K562 (cell line): ENCODE measurements around the gene RAB1B. TPM values are rescaled to one million over a fixed set of nuclear protein-coding genes. Genes with fewer than 3 reads are reported as not detected.

ENCODE experiments used
- ATAC-seq: fragments of 200-7000 bp; cut with Tn5 transposase; 3 replicates; pipeline ENCODE4 v1.9.1; 2020; ENCODE audit warnings: moderate library complexity
- BruUV-seq: library from RNA; stranded (reverse); fragments of 400-500 nt; replicated peaks from 2 replicates; lab custom pipeline; 2021; lab: Mats Ljungman, UMichigan
- CTCF ChIA-PET: fragments of 300-600 bp; formaldehyde crosslinking; extraction: SDS; loops from one replicate; lab custom pipeline; 2021; ENCODE audit warnings: low intra/inter-chr PET ratio; lab: Yijun Ruan, JAX
- POLR2A ChIA-PET: fragments of 300-600, 350-650 bp; sonication (Branson Sonifier 250); formaldehyde crosslinking; extraction: SDS; loops from one replicate; lab custom pipeline; 2021; ENCODE audit warnings: antibody characterized with exemption, inconsistent platforms; lab: Yijun Ruan, JAX
- DNase-seq, 4 experiments: peaks; one replicate each; pipeline versions ENCODE4 v3.0.0 to v3.0.0-alpha.2; 2011 to 2018; ENCODE audit warnings: low spot score in 3 of 4, mixed read lengths in 3 of 4; ENCODE audit errors: extremely low read depth in 1 of 4
- FAIRE-seq: peaks from 2 replicates; lab custom pipeline; 2011; peaks lifted over from hg19 to GRCh38; lab: Jason Lieb, UNC
- H2AFZ ChIP-seq: 2 replicates; pipeline ENCODE4 v1.6.0; 2011; ENCODE audit warnings: low read depth, low read length, control low read depth, inconsistent platforms
- H3K27ac ChIP-seq: fragments of 200-600 bp; 3 replicates; pipeline ENCODE4 v1.8.0; 2011; ENCODE audit warnings: low read depth, mild to moderate bottlenecking, control low read depth, inconsistent platforms, low read length, moderate library complexity, mixed read lengths; ENCODE audit errors: extremely low read depth
- H3K27me3 ChIP-seq, 2 experiments: fragments of 300-600 bp in 1 of 2; 2 replicates in 1 of 2; 3 replicates in 1 of 2; pipeline versions ENCODE4 v1.6.0 to v1.8.0; 2011; ENCODE audit warnings: inconsistent platforms in 2 of 2, low read length in 2 of 2, mild to moderate bottlenecking in 1 of 2, mixed read lengths in 1 of 2, moderate library complexity in 1 of 2; ENCODE audit not compliant: control insufficient read depth in 2 of 2, insufficient read depth in 2 of 2
- H3K36me3 ChIP-seq: fragments of 300-600 bp; 3 replicates; pipeline ENCODE4 v1.8.0; 2011; ENCODE audit warnings: mild to moderate bottlenecking, low read length, inconsistent platforms; ENCODE audit not compliant: control insufficient read depth, insufficient read depth
- H3K4me1 ChIP-seq, 2 experiments: fragments of 200-600 bp in 1 of 2; replicated peaks in 1 of 2; 2 replicates in 1 of 2; 3 replicates in 1 of 2; pipeline versions ENCODE4 v1.5.1 to v1.8.0; 2011; ENCODE audit warnings: inconsistent platforms in 2 of 2, low read length in 2 of 2, mild to moderate bottlenecking in 1 of 2, mixed read lengths in 1 of 2, moderate library complexity in 1 of 2; ENCODE audit not compliant: control insufficient read depth in 2 of 2, insufficient read depth in 2 of 2
- H3K4me2 ChIP-seq: 2 replicates; pipeline ENCODE4 v1.6.1; 2011; ENCODE audit warnings: low read length, control low read depth, inconsistent platforms, mixed read lengths; ENCODE audit not compliant: insufficient read depth
- H3K4me3 ChIP-seq: fragments of 200-600 bp; sonication (generic), shearing (Covaris generic); 2 replicates; pipeline ENCODE4 v1.5.1; 2016; ENCODE audit warnings: control low read depth, inconsistent platforms
- H3K79me2 ChIP-seq: fragments of 200-600 bp; 3 replicates; pipeline ENCODE4 v1.8.0; 2011; ENCODE audit warnings: low read length, inconsistent platforms; ENCODE audit not compliant: control insufficient read depth, insufficient read depth
- H3K9ac ChIP-seq, 2 experiments: 2 replicates each; pipeline versions ENCODE4 v1.6.0 to v1.6.1; 2011; ENCODE audit warnings: low read depth in 2 of 2, low read length in 2 of 2, control low read depth in 1 of 2, inconsistent platforms in 1 of 2, mild to moderate bottlenecking in 1 of 2, mixed read lengths in 1 of 2; ENCODE audit not compliant: insufficient read depth in 1 of 2
- H3K9me1 ChIP-seq: one replicate; pipeline ENCODE4 v1.6.0; 2011; ENCODE audit warnings: inconsistent platforms, mild to moderate bottlenecking, low read length, moderate library complexity; ENCODE audit not compliant: control insufficient read depth, insufficient read depth
- H3K9me3 ChIP-seq: replicated peaks from 2 replicates; pipeline ENCODE4 v1.5.1; 2011; ENCODE audit warnings: low read depth, low read length, inconsistent platforms; ENCODE audit not compliant: control insufficient read depth, insufficient read depth
- H4K20me1 ChIP-seq: replicated peaks from 2 replicates; pipeline ENCODE4 v1.6.1; 2011; ENCODE audit warnings: low read length, inconsistent platforms, mixed read lengths; ENCODE audit not compliant: control insufficient read depth, insufficient read depth
- FOS ChIP-seq: IDR thresholded peaks from 3 replicates; pipeline ENCODE4 v1.6.1; 2011; ENCODE audit not compliant: insufficient read length; ENCODE audit errors: extremely low read depth
- GABPA ChIP-seq: fragments of 200-800 bp; sonication (Bioruptor generic); conservative IDR thresholded peaks from 2 replicates; pipeline ENCODE4 v1.6.1; 2016; ENCODE audit warnings: low read depth, missing genetic modification characterization, missing compliant biosample characterization
- GTF2E2 ChIP-seq: fragments of 200-800 bp; sonication (Bioruptor generic); IDR thresholded peaks from 2 replicates; pipeline ENCODE4 v1.6.1; 2016; ENCODE audit warnings: missing genetic modification characterization, missing compliant biosample characterization
- SP1 ChIP-seq: sonication (generic); formaldehyde crosslinking; IDR thresholded peaks from 2 replicates; pipeline ENCODE4 v1.8.1; 2022; ENCODE audit warnings: mild to moderate bottlenecking, missing genetic modification reagents
- ZBTB17 ChIP-seq: fragments of 450-650 bp; formaldehyde crosslinking; IDR thresholded peaks from 2 replicates; pipeline ENCODE4 v1.4.0; 2020; ENCODE audit warnings: mild to moderate bottlenecking
- WGBS: fragments of 100-300 bp; shearing (Covaris generic); methylation state at CpG from one replicate; pipeline ENCODE4 v1.1.6; 2016; ENCODE audit warnings: low coverage, mixed read lengths; ENCODE audit not compliant: insufficient coverage; ENCODE audit errors: missing lambda C conversion rate; 5-methylcytosine and 5-hydroxymethylcytosine counted together
- in situ Hi-C: fragments of 300-500 bp; cut with MboI; formaldehyde crosslinking; loops from 4 replicates; pipeline ENCODE4 v1.15.0; 2018; ENCODE audit warnings: inconsistent platforms, mixed read lengths
- intact Hi-C: fragments of 100-400 bp; cut with micrococcal nuclease; formaldehyde crosslinking; loops from 2 replicates; pipeline ENCODE4 v1.14.2; 2022
- polyA plus RNA-seq, 8 experiments: library from polyadenylated mRNA; depleted of rRNA in 4 of 8; stranded (reverse) in 5 of 8; unstranded in 3 of 8; fragments of >200 nt; fragmentation: Nextera tagmentation in 2 of 8; fragmentation: Illumina TruSeq in 1 of 8; extraction: Ambion mirVana in 2 of 8; extraction: Trizol in 1 of 8; gene quantifications; 2 replicates each; pipeline versions ENCODE4 v1.2.1 to v1.2.3, GENCODE V29; 2011 to 2014; ENCODE audit warnings: inconsistent platforms in 1 of 8, missing spikeins in 1 of 8
- total RNA-seq, 7 experiments: library from RNA; depleted of rRNA in 6 of 7; stranded (reverse); fragments of >200 nt in 6 of 7; fragmentation: Illumina TruSeq in 2 of 7; extraction: Trizol in 2 of 7; gene quantifications; 2 replicates each; pipeline versions ENCODE4 v1.2.1 to v1.2.3, GENCODE V29; 2011 to 2021; ENCODE audit warnings: low replicate concordance in 1 of 7
- TF ChIP-seq, protein P1 (sequence below): sonication (generic); formaldehyde crosslinking; IDR thresholded peaks from 2 replicates; pipeline ENCODE4 v1.5.0; 2020; ENCODE audit warnings: missing genetic modification reagents
- TF ChIP-seq, protein P2 (sequence below): fragments of 200-600 bp; sonication (generic); IDR thresholded peaks from one replicate; pipeline ENCODE4 v1.6.1; 2012; ENCODE audit warnings: mild to moderate bottlenecking, low read depth, low read length, inconsistent platforms

Gene RAB1B
- total and polyA plus RNA-seq, 9 of the 15 experiments (the other 6 are each of a cell fraction or from before 2014, with no cell fraction given) = 5.6 to 146 (median 98.6) TPM

DNA sequence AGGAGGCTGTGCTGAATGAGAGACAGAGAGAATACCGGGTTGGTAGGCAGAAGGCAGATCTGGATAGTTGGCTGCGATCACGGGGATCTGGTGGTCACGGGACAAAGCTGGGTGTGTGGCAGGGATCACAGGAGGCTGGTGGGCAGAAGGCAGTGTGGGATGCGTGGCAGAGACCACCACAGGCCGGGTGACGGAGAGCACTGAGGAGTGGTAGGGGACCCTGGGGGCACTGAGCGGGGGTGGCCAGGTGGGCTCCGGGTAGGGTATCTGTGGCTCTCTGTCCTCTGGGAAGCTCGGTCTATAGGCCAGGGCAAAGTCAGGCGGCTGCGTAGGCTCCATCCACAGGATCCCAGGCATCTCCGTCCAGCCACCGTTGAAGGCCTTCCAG lies 47.1 kb downstream of the RAB1B start:
- Histone ChIP-seq H3K27me3 (no peaks in the 10 kb centered on the region), H3K27ac (no peak overlapping the region), H3K36me3 (no peaks in the 10 kb centered on the region), H2AFZ (no peak overlapping the region), H3K9ac (peak overlapping the region in 1 of 2 experiments; percentile 50; a peak in 2 of 4 replicates), H3K4me2 (no peak overlapping the region), H3K4me1 (peaks cover 9 to 66% of the 10 kb centered on the region in 2 experiments), H3K4me3 (no peak overlapping the region), H3K9me3 (no peaks in the 10 kb centered on the region), H4K20me1 (no peaks in the 10 kb centered on the region), H3K79me2 (no peaks in the 10 kb centered on the region), H3K9me1 (no peaks in the 10 kb centered on the region)
- FAIRE-seq (no peak), ATAC-seq (no peak), DNase-seq (no peak)
- WGBS = 40% methylated on average over 11 of the region's 14 CpGs
- in situ Hi-C loops = no loop called here
- intact Hi-C loops = no loop called here
- POLR2A ChIA-PET = interaction anchor here (0.5 to 0.9 kb wide), 4 partner anchors 11 to 45 kb away, joined by 3 to 6 read pairs (median 3); partner anchors contain the start of gene YIF1A
- BruUV-seq = no TSS peak
- CTCF ChIA-PET = no interaction called here
- TF ChIP-seq SP1 (CRISPR knock-in tag) = no peak
- TF ChIP-seq GTF2E2 = no peak
- TF ChIP-seq GABPA (tag) = no peak
- TF ChIP-seq, protein P1, sequence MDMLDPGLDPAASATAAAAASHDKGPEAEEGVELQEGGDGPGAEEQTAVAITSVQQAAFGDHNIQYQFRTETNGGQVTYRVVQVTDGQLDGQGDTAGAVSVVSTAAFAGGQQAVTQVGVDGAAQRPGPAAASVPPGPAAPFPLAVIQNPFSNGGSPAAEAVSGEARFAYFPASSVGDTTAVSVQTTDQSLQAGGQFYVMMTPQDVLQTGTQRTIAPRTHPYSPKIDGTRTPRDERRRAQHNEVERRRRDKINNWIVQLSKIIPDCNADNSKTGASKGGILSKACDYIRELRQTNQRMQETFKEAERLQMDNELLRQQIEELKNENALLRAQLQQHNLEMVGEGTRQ (CRISPR knock-in tag) = no peak
- TF ChIP-seq ZBTB17 (CRISPR knock-in tag) = no peak
- TF ChIP-seq, protein P2, sequence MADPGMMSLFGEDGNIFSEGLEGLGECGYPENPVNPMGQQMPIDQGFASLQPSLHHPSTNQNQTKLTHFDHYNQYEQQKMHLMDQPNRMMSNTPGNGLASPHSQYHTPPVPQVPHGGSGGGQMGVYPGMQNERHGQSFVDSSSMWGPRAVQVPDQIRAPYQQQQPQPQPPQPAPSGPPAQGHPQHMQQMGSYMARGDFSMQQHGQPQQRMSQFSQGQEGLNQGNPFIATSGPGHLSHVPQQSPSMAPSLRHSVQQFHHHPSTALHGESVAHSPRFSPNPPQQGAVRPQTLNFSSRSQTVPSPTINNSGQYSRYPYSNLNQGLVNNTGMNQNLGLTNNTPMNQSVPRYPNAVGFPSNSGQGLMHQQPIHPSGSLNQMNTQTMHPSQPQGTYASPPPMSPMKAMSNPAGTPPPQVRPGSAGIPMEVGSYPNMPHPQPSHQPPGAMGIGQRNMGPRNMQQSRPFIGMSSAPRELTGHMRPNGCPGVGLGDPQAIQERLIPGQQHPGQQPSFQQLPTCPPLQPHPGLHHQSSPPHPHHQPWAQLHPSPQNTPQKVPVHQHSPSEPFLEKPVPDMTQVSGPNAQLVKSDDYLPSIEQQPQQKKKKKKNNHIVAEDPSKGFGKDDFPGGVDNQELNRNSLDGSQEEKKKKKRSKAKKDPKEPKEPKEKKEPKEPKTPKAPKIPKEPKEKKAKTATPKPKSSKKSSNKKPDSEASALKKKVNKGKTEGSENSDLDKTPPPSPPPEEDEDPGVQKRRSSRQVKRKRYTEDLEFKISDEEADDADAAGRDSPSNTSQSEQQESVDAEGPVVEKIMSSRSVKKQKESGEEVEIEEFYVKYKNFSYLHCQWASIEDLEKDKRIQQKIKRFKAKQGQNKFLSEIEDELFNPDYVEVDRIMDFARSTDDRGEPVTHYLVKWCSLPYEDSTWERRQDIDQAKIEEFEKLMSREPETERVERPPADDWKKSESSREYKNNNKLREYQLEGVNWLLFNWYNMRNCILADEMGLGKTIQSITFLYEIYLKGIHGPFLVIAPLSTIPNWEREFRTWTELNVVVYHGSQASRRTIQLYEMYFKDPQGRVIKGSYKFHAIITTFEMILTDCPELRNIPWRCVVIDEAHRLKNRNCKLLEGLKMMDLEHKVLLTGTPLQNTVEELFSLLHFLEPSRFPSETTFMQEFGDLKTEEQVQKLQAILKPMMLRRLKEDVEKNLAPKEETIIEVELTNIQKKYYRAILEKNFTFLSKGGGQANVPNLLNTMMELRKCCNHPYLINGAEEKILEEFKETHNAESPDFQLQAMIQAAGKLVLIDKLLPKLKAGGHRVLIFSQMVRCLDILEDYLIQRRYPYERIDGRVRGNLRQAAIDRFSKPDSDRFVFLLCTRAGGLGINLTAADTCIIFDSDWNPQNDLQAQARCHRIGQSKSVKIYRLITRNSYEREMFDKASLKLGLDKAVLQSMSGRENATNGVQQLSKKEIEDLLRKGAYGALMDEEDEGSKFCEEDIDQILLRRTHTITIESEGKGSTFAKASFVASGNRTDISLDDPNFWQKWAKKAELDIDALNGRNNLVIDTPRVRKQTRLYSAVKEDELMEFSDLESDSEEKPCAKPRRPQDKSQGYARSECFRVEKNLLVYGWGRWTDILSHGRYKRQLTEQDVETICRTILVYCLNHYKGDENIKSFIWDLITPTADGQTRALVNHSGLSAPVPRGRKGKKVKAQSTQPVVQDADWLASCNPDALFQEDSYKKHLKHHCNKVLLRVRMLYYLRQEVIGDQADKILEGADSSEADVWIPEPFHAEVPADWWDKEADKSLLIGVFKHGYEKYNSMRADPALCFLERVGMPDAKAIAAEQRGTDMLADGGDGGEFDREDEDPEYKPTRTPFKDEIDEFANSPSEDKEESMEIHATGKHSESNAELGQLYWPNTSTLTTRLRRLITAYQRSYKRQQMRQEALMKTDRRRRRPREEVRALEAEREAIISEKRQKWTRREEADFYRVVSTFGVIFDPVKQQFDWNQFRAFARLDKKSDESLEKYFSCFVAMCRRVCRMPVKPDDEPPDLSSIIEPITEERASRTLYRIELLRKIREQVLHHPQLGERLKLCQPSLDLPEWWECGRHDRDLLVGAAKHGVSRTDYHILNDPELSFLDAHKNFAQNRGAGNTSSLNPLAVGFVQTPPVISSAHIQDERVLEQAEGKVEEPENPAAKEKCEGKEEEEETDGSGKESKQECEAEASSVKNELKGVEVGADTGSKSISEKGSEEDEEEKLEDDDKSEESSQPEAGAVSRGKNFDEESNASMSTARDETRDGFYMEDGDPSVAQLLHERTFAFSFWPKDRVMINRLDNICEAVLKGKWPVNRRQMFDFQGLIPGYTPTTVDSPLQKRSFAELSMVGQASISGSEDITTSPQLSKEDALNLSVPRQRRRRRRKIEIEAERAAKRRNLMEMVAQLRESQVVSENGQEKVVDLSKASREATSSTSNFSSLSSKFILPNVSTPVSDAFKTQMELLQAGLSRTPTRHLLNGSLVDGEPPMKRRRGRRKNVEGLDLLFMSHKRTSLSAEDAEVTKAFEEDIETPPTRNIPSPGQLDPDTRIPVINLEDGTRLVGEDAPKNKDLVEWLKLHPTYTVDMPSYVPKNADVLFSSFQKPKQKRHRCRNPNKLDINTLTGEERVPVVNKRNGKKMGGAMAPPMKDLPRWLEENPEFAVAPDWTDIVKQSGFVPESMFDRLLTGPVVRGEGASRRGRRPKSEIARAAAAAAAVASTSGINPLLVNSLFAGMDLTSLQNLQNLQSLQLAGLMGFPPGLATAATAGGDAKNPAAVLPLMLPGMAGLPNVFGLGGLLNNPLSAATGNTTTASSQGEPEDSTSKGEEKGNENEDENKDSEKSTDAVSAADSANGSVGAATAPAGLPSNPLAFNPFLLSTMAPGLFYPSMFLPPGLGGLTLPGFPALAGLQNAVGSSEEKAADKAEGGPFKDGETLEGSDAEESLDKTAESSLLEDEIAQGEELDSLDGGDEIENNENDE = no peak
- no peak for TF ChIP-seq FOS
